Bronchial epithelial cell (primary cell): ENCODE data around the gene TMEM82. TPM values are rescaled to one million over a fixed set of nuclear protein-coding genes. Genes with fewer than 3 reads are reported as not detected.
A peak's percentile ranks its signal among the peaks of the same experiment; 100 is the strongest.
"Not testable (repeated sequence)": the region's sequence is repeated elsewhere in the genome, so short reads cannot be mapped to it uniquely, and the experiment has no call there.

Experiments used
- DNase-seq: peaks from one replicate; pipeline ENCODE4 v3.0.0-alpha.2; 2010; ENCODE audit warnings: low read depth
- FAIRE-seq: peaks from 2 replicates; lab custom pipeline; 2011; peaks lifted over from hg19 to GRCh38; lab: Jason Lieb, UNC
- H3K27me3 ChIP-seq: 2 replicates; pipeline ENCODE4 v1.5.1; 2011; ENCODE audit warnings: low read length; ENCODE audit not compliant: control insufficient read depth, insufficient read depth
- H3K36me3 ChIP-seq: 2 replicates; pipeline ENCODE4 v1.5.1; 2011; ENCODE audit warnings: low read length; ENCODE audit not compliant: control insufficient read depth, insufficient read depth
- H3K4me3 ChIP-seq: 2 replicates; pipeline ENCODE4 v1.5.1; 2011; ENCODE audit warnings: mild to moderate bottlenecking, low read depth, low read length, control low read depth
- CTCF ChIP-seq: IDR thresholded peaks from 2 replicates; pipeline ENCODE4 v1.5.1; 2011; ENCODE audit warnings: mild to moderate bottlenecking, moderate library complexity, low read length, control low read depth, inconsistent platforms; ENCODE audit not compliant: insufficient read depth, severe bottlenecking
- total RNA-seq: library from RNA; depleted of rRNA; stranded (reverse); fragments of >200 nt; gene quantifications from 2 replicates; pipeline ENCODE4 v1.2.1, GENCODE V29; 2014

Gene TMEM82
- not detected in 2 replicates for total RNA-seq

GRCh38 chr1:15742339-15742801 is at the start of gene TMEM82:
TMEM82 (plus strand) TSS chr1:15742499; CDS start chr1:15742560, 61 bp downstream.
- DNase-seq = no peak
- Histone ChIP-seq H3K27me3 (no peaks in the 10 kb centered on the region), H3K36me3 (no peaks in the 10 kb centered on the region), H3K4me3 (no peak within 1 kb of the TSS)
- no peak for FAIRE-seq
- TF ChIP-seq CTCF = no peak

GRCh38 chr1:15693371-15693770 is 48.9 kb upstream of the TMEM82 start:
- Histone ChIP-seq H3K27me3 (no peaks in the 10 kb centered on the region), H3K4me3 (no peak overlapping the region), H3K36me3 (peaks cover 3% of the 10 kb centered on the region)
- no peak for DNase-seq
- peak; percentile 7 for FAIRE-seq
- TF ChIP-seq CTCF = no peak

- H3K27me3 ChIP-seq = no peaks in the 10 kb centered on the region
- FAIRE-seq = no peak
- TF ChIP-seq CTCF = no peak
- peaks cover 5% of the 10 kb centered on the region for H3K36me3 ChIP-seq
- DNase-seq = no peak
- H3K4me3 ChIP-seq = no peak overlapping the region
Measured at GRCh38 chr1:15696956-15697521, 45.3 kb upstream of the TMEM82 start.

GRCh38 chr1:15698201-15698600 is 44.1 kb upstream of the TMEM82 start:
- no peaks in the 10 kb centered on the region for H3K27me3 ChIP-seq
- DNase-seq = no peak
- no peak for FAIRE-seq
- TF ChIP-seq CTCF = no peak
- peaks cover 5% of the 10 kb centered on the region for H3K36me3 ChIP-seq
- no peak overlapping the region for H3K4me3 ChIP-seq

GRCh38 chr1:15699321-15699720 is 43.0 kb upstream of the TMEM82 start:
- H3K4me3 ChIP-seq, DNase-seq, H3K36me3 ChIP-seq, FAIRE-seq, H3K27me3 ChIP-seq: not testable (repeated sequence)

GRCh38 chr1:15700508-15700907 is 41.8 kb upstream of the TMEM82 start:
- H3K36me3 ChIP-seq = peaks cover 9% of the 10 kb centered on the region
- no peak overlapping the region for H3K4me3 ChIP-seq
- TF ChIP-seq CTCF = no peak
- no peaks in the 10 kb centered on the region for H3K27me3 ChIP-seq
- FAIRE-seq = no peak
- DNase-seq = no peak
